ENCODE results near the gene MYO1E. TPM values are rescaled to one million over a fixed set of nuclear protein-coding genes. Genes with fewer than 3 reads are reported as not detected.

The MYO1E gene
- total RNA-seq, 1 donor = 336 TPM

DNA sequence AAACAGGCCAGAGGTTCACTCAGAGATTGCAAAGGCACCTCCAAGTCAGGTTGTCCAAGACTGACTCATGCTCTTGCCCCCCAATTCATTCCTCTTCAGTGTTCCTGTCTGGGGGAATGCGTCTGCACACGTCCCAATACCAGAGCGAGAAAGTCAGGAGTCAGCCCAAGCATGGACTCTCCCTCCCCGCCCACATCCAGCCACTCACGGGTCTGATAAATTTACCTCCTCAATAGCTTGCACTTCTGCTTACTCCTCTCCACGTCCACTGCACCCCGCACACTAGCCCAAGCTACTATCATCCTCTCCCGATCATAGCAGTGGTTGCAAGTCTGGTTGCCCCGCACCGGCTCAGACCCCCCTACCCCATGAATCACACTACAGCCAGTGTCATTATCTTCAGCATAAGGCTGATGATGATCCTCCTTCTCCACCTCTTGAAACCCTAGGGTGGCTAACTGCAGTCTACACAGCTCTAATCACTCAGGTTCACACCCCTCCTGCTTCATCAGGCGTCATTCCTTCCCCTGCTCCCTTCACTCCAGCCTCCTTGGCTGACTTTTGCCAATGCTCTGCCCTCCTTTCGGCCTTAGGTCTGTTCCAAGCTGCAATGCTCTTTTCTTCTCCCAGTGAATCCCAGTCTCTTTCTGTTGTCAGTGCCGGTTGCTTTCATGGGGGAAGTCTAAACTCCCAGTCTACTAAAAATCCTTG lies 27.6 kb upstream of the MYO1E start:
- Histone ChIP-seq H4K20me1 (ENCODE audit: insufficient read depth, low read length) (no peaks in the 10 kb centered on the region), H3K36me3 (ENCODE audit: insufficient read depth, low read length) (no peaks in the 10 kb centered on the region), H3K27ac (ENCODE audit: low read depth, low read length) (no peak overlapping the region), H3K27me3 (ENCODE audit: insufficient read depth, low read length) (no peaks in the 10 kb centered on the region), H3K9me3 (ENCODE audit: low read depth, low read length) (no peaks in the 10 kb centered on the region), H3K4me3 (ENCODE audit: insufficient read depth, low read length) (no peak overlapping the region), H3K79me2 (ENCODE audit: insufficient read depth, low read length) (no peaks in the 10 kb centered on the region), H3K4me2 (ENCODE audit: insufficient read depth, low read length) (no peak overlapping the region), H2AFZ (ENCODE audit: low read length) (no peak overlapping the region), H3K4me1 (ENCODE audit: insufficient read depth, low read length) (no peaks in the 10 kb centered on the region)
- TF ChIP-seq, protein P1, sequence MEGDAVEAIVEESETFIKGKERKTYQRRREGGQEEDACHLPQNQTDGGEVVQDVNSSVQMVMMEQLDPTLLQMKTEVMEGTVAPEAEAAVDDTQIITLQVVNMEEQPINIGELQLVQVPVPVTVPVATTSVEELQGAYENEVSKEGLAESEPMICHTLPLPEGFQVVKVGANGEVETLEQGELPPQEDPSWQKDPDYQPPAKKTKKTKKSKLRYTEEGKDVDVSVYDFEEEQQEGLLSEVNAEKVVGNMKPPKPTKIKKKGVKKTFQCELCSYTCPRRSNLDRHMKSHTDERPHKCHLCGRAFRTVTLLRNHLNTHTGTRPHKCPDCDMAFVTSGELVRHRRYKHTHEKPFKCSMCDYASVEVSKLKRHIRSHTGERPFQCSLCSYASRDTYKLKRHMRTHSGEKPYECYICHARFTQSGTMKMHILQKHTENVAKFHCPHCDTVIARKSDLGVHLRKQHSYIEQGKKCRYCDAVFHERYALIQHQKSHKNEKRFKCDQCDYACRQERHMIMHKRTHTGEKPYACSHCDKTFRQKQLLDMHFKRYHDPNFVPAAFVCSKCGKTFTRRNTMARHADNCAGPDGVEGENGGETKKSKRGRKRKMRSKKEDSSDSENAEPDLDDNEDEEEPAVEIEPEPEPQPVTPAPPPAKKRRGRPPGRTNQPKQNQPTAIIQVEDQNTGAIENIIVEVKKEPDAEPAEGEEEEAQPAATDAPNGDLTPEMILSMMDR (IDR thresholded peaks at IDR 0.05; ENCODE audit: extremely low read depth, low read depth, low read length) = no peak
- no peak for DNase-seq (ENCODE audit: insufficient read length, low spot score, missing footprints)

DNA sequence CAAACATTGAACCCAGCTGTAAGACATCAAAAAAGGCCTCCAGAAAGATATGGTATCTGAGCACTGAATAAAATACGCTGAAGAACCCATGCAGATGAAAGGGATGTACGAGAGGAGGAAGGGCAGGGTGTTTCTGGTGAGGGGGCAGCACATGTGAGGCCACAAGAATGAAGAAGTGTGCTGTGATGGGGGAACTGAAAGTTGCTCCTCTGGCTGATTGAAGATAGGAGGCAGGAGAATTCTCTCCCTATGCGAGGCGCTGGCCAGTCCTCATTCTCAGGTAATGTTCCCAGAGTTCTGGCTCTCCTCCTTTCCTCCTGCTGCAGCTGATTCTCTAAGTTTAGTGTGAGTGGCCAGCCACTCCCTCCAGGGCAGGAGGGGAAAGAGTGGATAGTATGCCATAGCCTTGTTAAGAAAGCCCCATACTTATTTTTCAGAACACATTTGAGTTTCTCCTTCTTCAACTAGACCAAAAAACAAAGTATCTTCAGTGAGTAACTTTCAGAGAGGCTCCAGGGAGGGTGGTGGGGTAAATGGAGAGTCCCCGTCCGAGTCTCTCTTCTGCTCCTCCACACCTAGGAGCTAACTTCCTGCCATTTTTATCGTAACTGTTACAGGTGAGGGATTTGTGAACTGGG lies 26.9 kb upstream of the MYO1E start:
- Histone ChIP-seq H3K4me3 (ENCODE audit: insufficient read depth, low read length) (no peak overlapping the region), H3K9me3 (ENCODE audit: low read depth, low read length) (no peaks in the 10 kb centered on the region), H3K27ac (ENCODE audit: low read depth, low read length) (no peak overlapping the region), H3K4me1 (ENCODE audit: insufficient read depth, low read length) (no peaks in the 10 kb centered on the region), H2AFZ (ENCODE audit: low read length) (no peak overlapping the region), H3K36me3 (ENCODE audit: insufficient read depth, low read length) (no peaks in the 10 kb centered on the region), H4K20me1 (ENCODE audit: insufficient read depth, low read length) (no peaks in the 10 kb centered on the region), H3K4me2 (ENCODE audit: insufficient read depth, low read length) (no peak overlapping the region), H3K27me3 (ENCODE audit: insufficient read depth, low read length) (no peaks in the 10 kb centered on the region), H3K79me2 (ENCODE audit: insufficient read depth, low read length) (no peaks in the 10 kb centered on the region)
- TF ChIP-seq, protein P1 (IDR thresholded peaks at IDR 0.05; ENCODE audit: extremely low read depth, low read depth, low read length) = no peak
- DNase-seq (ENCODE audit: insufficient read length, low spot score, missing footprints) = no peak

GRCh38 chr15:59398220-59398619 lies 25.5 kb upstream of the MYO1E start:
- Histone ChIP-seq H3K27me3 (ENCODE audit: insufficient read depth, low read length) (no peaks in the 10 kb centered on the region), H3K4me1 (ENCODE audit: insufficient read depth, low read length) (no peaks in the 10 kb centered on the region), H4K20me1 (ENCODE audit: insufficient read depth, low read length) (no peaks in the 10 kb centered on the region), H3K9me3 (ENCODE audit: low read depth, low read length) (no peaks in the 10 kb centered on the region), H3K36me3 (ENCODE audit: insufficient read depth, low read length) (no peaks in the 10 kb centered on the region), H2AFZ (ENCODE audit: low read length) (no peak overlapping the region), H3K79me2 (ENCODE audit: insufficient read depth, low read length) (no peaks in the 10 kb centered on the region), H3K27ac (ENCODE audit: low read depth, low read length) (no peak overlapping the region), H3K4me3 (ENCODE audit: insufficient read depth, low read length) (no peak overlapping the region), H3K4me2 (ENCODE audit: insufficient read depth, low read length) (no peak overlapping the region)
- no peak for DNase-seq (ENCODE audit: insufficient read length, low spot score, missing footprints)
- TF ChIP-seq, protein P1 (IDR thresholded peaks at IDR 0.05; ENCODE audit: extremely low read depth, low read depth, low read length) = no peak

DNA sequence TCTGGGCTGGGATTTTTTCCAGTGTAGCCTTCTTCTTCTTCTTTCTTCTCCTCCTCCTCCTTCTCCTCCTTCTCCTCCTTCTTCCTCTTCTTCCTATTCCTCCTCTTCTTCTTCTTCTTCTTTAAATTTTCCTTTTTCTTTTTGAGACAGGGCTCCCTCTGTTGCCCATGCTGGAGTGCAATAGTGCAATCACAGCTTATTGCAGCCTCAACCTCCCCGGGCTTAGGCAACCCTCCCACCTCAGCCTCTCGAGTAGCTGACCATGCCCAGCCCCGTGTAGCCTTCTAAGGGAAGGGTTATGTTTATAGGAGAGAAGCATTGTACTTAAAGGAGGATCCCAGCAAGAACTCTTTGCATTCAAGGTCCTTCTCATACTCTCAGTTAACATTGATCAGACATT lies 24.0 kb upstream of the MYO1E start:
- Histone ChIP-seq H2AFZ (ENCODE audit: low read length) (no peak overlapping the region), H3K79me2 (ENCODE audit: insufficient read depth, low read length) (no peaks in the 10 kb centered on the region), H3K27me3 (ENCODE audit: insufficient read depth, low read length) (no peaks in the 10 kb centered on the region), H4K20me1 (ENCODE audit: insufficient read depth, low read length) (no peaks in the 10 kb centered on the region), H3K36me3 (ENCODE audit: insufficient read depth, low read length) (no peaks in the 10 kb centered on the region), H3K27ac (ENCODE audit: low read depth, low read length) (no peak overlapping the region), H3K4me3 (ENCODE audit: insufficient read depth, low read length) (no peak overlapping the region), H3K4me1 (ENCODE audit: insufficient read depth, low read length) (no peaks in the 10 kb centered on the region), H3K9me3 (ENCODE audit: low read depth, low read length) (no peaks in the 10 kb centered on the region), H3K4me2 (ENCODE audit: insufficient read depth, low read length) (no peak overlapping the region)
- no peak for DNase-seq (ENCODE audit: insufficient read length, low spot score, missing footprints)
- TF ChIP-seq, protein P1 (IDR thresholded peaks at IDR 0.05; ENCODE audit: extremely low read depth, low read depth, low read length) = no peak

Data from osteoblast (primary cell).